Esophagus (tissue), 2 donors: ENCODE measurements around the gene RXFP2. TPM values are rescaled to one million over a fixed set of nuclear protein-coding genes. Genes with fewer than 3 reads are reported as not detected.

ENCODE experiments used
- H3K27ac ChIP-seq, 2 donors: one replicate each; pipeline ENCODE4 v1.5.1; 2013; ENCODE audit warnings: low read depth in 2 of 2, mild to moderate bottlenecking in 2 of 2, inconsistent platforms in 1 of 2, low read length in 1 of 2, moderate library complexity in 1 of 2
- H3K27me3 ChIP-seq, 2 donors: one replicate each; pipeline ENCODE4 v1.6.1; 2013; ENCODE audit warnings: low read length in 2 of 2, control low read depth in 1 of 2, mild to moderate bottlenecking in 1 of 2; ENCODE audit not compliant: insufficient read depth in 2 of 2, control insufficient read depth in 1 of 2
- H3K36me3 ChIP-seq, 2 donors: one replicate each; pipeline ENCODE4 v1.6.1; 2013; ENCODE audit warnings: low read length in 1 of 2; ENCODE audit not compliant: control insufficient read depth in 2 of 2, insufficient read depth in 2 of 2
- H3K4me1 ChIP-seq, 2 donors: one replicate each; pipeline ENCODE4 v1.6.1; 2013; ENCODE audit warnings: low read length in 1 of 2; ENCODE audit not compliant: control insufficient read depth in 2 of 2, insufficient read depth in 2 of 2
- H3K4me3 ChIP-seq, 2 donors: one replicate each; pipeline ENCODE4 v1.5.1; 2013; ENCODE audit warnings: low read length in 2 of 2, mild to moderate bottlenecking in 2 of 2, low read depth in 1 of 2, moderate library complexity in 1 of 2
- H3K9me3 ChIP-seq, 2 donors: one replicate each; pipeline ENCODE4 v1.6.1; 2013; ENCODE audit warnings: mild to moderate bottlenecking in 2 of 2, low read depth in 1 of 2, low read length in 1 of 2, moderate library complexity in 1 of 2; ENCODE audit not compliant: control insufficient read depth in 2 of 2, insufficient read depth in 1 of 2
- WGBS, 2 donors: extraction: QIAGEN DNeasy Blood & Tissue Kit; methylation state at CpG; one replicate each; pipeline ENCODE4 v1.1.7; 2013; 5-methylcytosine and 5-hydroxymethylcytosine counted together
- polyA plus RNA-seq, 2 donors: library from polyadenylated mRNA; stranded (reverse); fragments of 200-250 nt; gene quantifications; one replicate each; pipeline ENCODE4 v1.2.3, GENCODE V29; 2013
- donor health status: healthy with polysubstance abuse.
- donor health status: Bipolar disorder and iron deficiency.

RXFP2 gene
- polyA plus RNA-seq, 2 donors: not detected

- Histone ChIP-seq H3K4me1 (no peaks in the 10 kb centered on the region), H3K4me3 (no peak overlapping the region), H3K36me3 (no peaks in the 10 kb centered on the region), H3K27ac (no peak overlapping the region), H3K27me3 (no peaks in the 10 kb centered on the region), H3K9me3 (no peaks in the 10 kb centered on the region)
- 71 to 79% methylated on average over 3 of the region's 3 CpGs for WGBS, 2 donors
Measured at GRCh38 chr13:31775686-31776085, 36.4 kb downstream of the RXFP2 start.

GRCh38 chr13:31781064-31781463 lies 41.7 kb downstream of the RXFP2 start:
- Histone ChIP-seq H3K27ac (no peak overlapping the region), H3K9me3 (no peaks in the 10 kb centered on the region), H3K36me3 (no peaks in the 10 kb centered on the region), H3K4me3 (no peak overlapping the region), H3K4me1 (no peaks in the 10 kb centered on the region), H3K27me3 (no peaks in the 10 kb centered on the region)
- WGBS, 2 donors: 58 to 61% methylated on average over 4 of the region's 4 CpGs

- 66% methylated on average over 7 of the region's 7 CpGs for WGBS, 2 donors
- Histone ChIP-seq H3K27me3 (no peaks in the 10 kb centered on the region), H3K4me1 (no peaks in the 10 kb centered on the region), H3K4me3 (no peak overlapping the region), H3K27ac (no peak overlapping the region), H3K36me3 (no peaks in the 10 kb centered on the region), H3K9me3 (no peaks in the 10 kb centered on the region)
Measured at GRCh38 chr13:31786011-31786410, 46.7 kb downstream of the RXFP2 start.

- no peaks in the 10 kb centered on the region for H3K4me1 ChIP-seq
Measured at GRCh38 chr13:31790992-31791391, 51.7 kb downstream of the RXFP2 start.

GRCh38 chr13:31793246-31793645 lies 53.9 kb downstream of the RXFP2 start:
- H3K27ac ChIP-seq: no peak overlapping the region
- H3K4me3 ChIP-seq: no peak overlapping the region
- no peaks in the 10 kb centered on the region for H3K36me3 ChIP-seq

More at GRCh38 chr13:31790992-31791391, 51.7 kb downstream of the RXFP2 start:
- Histone ChIP-seq H3K27me3 (no peaks in the 10 kb centered on the region), H3K27ac (no peak overlapping the region), H3K4me3 (no peak overlapping the region), H3K36me3 (no peaks in the 10 kb centered on the region), H3K9me3 (no peaks in the 10 kb centered on the region)
- 55 to 61% methylated on average over 2 of the region's 2 CpGs for WGBS, 2 donors

GRCh38 chr13:31794452-31794851 lies 55.1 kb downstream of the RXFP2 start:
- H3K27ac ChIP-seq: no peak overlapping the region
- H3K27me3 ChIP-seq: no peaks in the 10 kb centered on the region
- 84% methylated on average over 3 of the region's 3 CpGs for WGBS, 2 donors
- H3K36me3 ChIP-seq: no peaks in the 10 kb centered on the region
- no peak overlapping the region for H3K4me3 ChIP-seq
- no peaks in the 10 kb centered on the region for H3K4me1 ChIP-seq
- H3K9me3 ChIP-seq: no peaks in the 10 kb centered on the region

More at GRCh38 chr13:31793246-31793645, 53.9 kb downstream of the RXFP2 start:
- Histone ChIP-seq H3K9me3 (no peaks in the 10 kb centered on the region), H3K27me3 (no peaks in the 10 kb centered on the region), H3K4me1 (no peaks in the 10 kb centered on the region)

- Histone ChIP-seq H3K4me1 (no peaks in the 10 kb centered on the region), H3K27me3 (no peaks in the 10 kb centered on the region), H3K9me3 (no peaks in the 10 kb centered on the region), H3K4me3 (no peak overlapping the region), H3K36me3 (no peaks in the 10 kb centered on the region), H3K27ac (no peak overlapping the region)
- 30% methylated on average over 7 of the region's 7 CpGs for WGBS, 2 donors
Measured at GRCh38 chr13:31797154-31797775, 57.9 kb downstream of the RXFP2 start.

GRCh38 chr13:31798189-31798588 lies 58.9 kb downstream of the RXFP2 start:
- H3K9me3 ChIP-seq: no peaks in the 10 kb centered on the region
- WGBS, 2 donors: 69 to 75% methylated on average over 4 of the region's 4 CpGs
- H3K27ac ChIP-seq: no peak overlapping the region
- no peak overlapping the region for H3K4me3 ChIP-seq
- H3K4me1 ChIP-seq: no peaks in the 10 kb centered on the region
- no peaks in the 10 kb centered on the region for H3K36me3 ChIP-seq
- no peaks in the 10 kb centered on the region for H3K27me3 ChIP-seq

- Histone ChIP-seq H3K4me3 (no peak overlapping the region), H3K27me3 (no peaks in the 10 kb centered on the region), H3K27ac (no peak overlapping the region), H3K36me3 (no peaks in the 10 kb centered on the region), H3K4me1 (no peaks in the 10 kb centered on the region), H3K9me3 (no peaks in the 10 kb centered on the region)
- WGBS, 2 donors: 79 to 91% methylated on average over 6 of the region's 6 CpGs
Measured at GRCh38 chr13:31801088-31801487, 61.8 kb downstream of the RXFP2 start.

GRCh38 chr13:31803311-31803710 lies 64.0 kb downstream of the RXFP2 start:
- WGBS, 2 donors: 58 to 64% methylated on average over 1 of the region's 1 CpG
- H3K27ac ChIP-seq: no peak overlapping the region

More at GRCh38 chr13:31803311-31803710, 64.0 kb downstream of the RXFP2 start:
- H3K4me3 ChIP-seq: no peak overlapping the region
- H3K9me3 ChIP-seq: no peaks in the 10 kb centered on the region
- no peaks in the 10 kb centered on the region for H3K36me3 ChIP-seq
- no peaks in the 10 kb centered on the region for H3K4me1 ChIP-seq
- H3K27me3 ChIP-seq: no peaks in the 10 kb centered on the region
